Upper lobe of right lung (tissue), 1 donor: ENCODE results near the gene MED27. TPM values are rescaled to one million over a fixed set of nuclear protein-coding genes. Genes with fewer than 3 reads are reported as not detected.

Experiments
- ATAC-seq: fragments of 200-7000 bp; cut with Tn5 transposase; one replicate; pipeline ENCODE4 v1.9.1; 2020; ENCODE audit warnings: mild to moderate bottlenecking, moderate library complexity
- DNase-seq: peaks from one replicate; pipeline ENCODE4 v3.0.0-alpha.2; 2020
- H3K27ac ChIP-seq: fragments of 200-600 bp; one replicate; pipeline ENCODE4 v1.8.0; 2022
- H3K27me3 ChIP-seq: fragments of 200-600 bp; one replicate; pipeline ENCODE4 v1.8.0; 2022; ENCODE audit warnings: mild to moderate bottlenecking
- H3K36me3 ChIP-seq: fragments of 200-600 bp; one replicate; pipeline ENCODE4 v1.8.0; 2022
- H3K4me1 ChIP-seq: fragments of 200-600 bp; one replicate; pipeline ENCODE4 v1.8.0; 2022
- H3K4me3 ChIP-seq: fragments of 200-600 bp; one replicate; pipeline ENCODE4 v1.8.0; 2022; ENCODE audit warnings: mild to moderate bottlenecking
- H3K9me3 ChIP-seq: fragments of 200-600 bp; one replicate; pipeline ENCODE4 v1.8.0; 2022
- CTCF ChIP-seq: fragments of 200-600 bp; IDR thresholded peaks from one replicate; pipeline ENCODE4 v1.8.0; 2022; ENCODE audit warnings: antibody characterized with exemption
- intact Hi-C: fragments of 100-400 bp; cut with DNase I; formaldehyde crosslinking; loops from one replicate; pipeline ENCODE4 v1.11.0; 2022
- total RNA-seq: library from RNA; stranded (reverse); fragmentation: NEBNext Ultra II Directional; extraction: Animal tissue kit (Norgen Biotek cat#: 25700); gene quantifications from one replicate; pipeline ENCODE4 v1.2.1, GENCODE V29; 2021
- donor health status: DM: no; HTN: yes; CAD: no; lungs with severe emphysema.

The MED27 gene
- total RNA-seq, 1 donor from 2014 or later = 14.2 TPM

DNA sequence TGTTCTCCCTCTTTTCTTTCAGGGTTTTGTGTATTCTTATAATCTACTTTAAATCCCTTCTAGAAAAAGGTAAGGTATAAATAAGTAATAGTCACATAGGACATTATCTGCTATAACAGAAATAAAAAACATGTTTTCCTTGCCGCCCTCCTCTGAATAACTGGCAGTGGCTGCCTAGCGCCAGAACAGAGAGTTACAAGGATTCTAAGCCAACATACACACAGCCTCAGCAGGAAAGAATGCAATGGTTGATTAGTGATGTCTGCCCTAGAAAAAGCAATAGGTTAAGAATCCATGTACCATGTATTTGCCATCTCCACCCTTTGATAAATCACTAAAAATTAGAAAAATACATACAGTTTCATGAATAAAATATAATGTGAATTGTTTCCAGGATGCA lies 4.9 kb downstream of the MED27 start:
- intact Hi-C loops = no loop called here
- no peaks in the 10 kb centered on the region for H3K27me3 ChIP-seq
- no peak overlapping the region for H3K4me3 ChIP-seq
- no peaks in the 10 kb centered on the region for H3K9me3 ChIP-seq
- H3K27ac ChIP-seq = no peak overlapping the region
- ATAC-seq (no peak), DNase-seq (no peak)
- H3K4me1 ChIP-seq = peaks cover 14% of the 10 kb centered on the region
- peaks cover 40% of the 10 kb centered on the region for H3K36me3 ChIP-seq
- TF ChIP-seq CTCF = no peak

GRCh38 chr9:132071847-132072507 lies 7.7 kb downstream of the MED27 start:
- H3K9me3 ChIP-seq = no peaks in the 10 kb centered on the region
- H3K4me3 ChIP-seq = no peak overlapping the region
- no peak for TF ChIP-seq CTCF
- peaks cover 51% of the 10 kb centered on the region for H3K36me3 ChIP-seq
- ATAC-seq (no peak), DNase-seq (no peak)
- H3K27ac ChIP-seq = no peak overlapping the region
- H3K4me1 ChIP-seq = no peaks in the 10 kb centered on the region
- intact Hi-C loops = no loop called here
- H3K27me3 ChIP-seq = no peaks in the 10 kb centered on the region

- no peak for TF ChIP-seq CTCF
- Histone ChIP-seq H3K4me1 (no peaks in the 10 kb centered on the region), H3K4me3 (no peak overlapping the region), H3K27ac (no peak overlapping the region), H3K9me3 (no peaks in the 10 kb centered on the region), H3K36me3 (peaks cover 39% of the 10 kb centered on the region), H3K27me3 (no peaks in the 10 kb centered on the region)
- intact Hi-C loops = no loop called here
- DNase-seq = no peak
- no peak for ATAC-seq
Measured at GRCh38 chr9:132069046-132069898, 10.4 kb downstream of the MED27 start.

- ATAC-seq = no peak
- TF ChIP-seq CTCF = no peak
- Histone ChIP-seq H3K4me1 (no peaks in the 10 kb centered on the region), H3K4me3 (no peak overlapping the region), H3K36me3 (peaks cover 38% of the 10 kb centered on the region), H3K27ac (no peak overlapping the region), H3K27me3 (no peaks in the 10 kb centered on the region), H3K9me3 (no peaks in the 10 kb centered on the region)
- DNase-seq = no peak
- intact Hi-C loops = no loop called here
Measured at GRCh38 chr9:132068605-132069004, 11.1 kb downstream of the MED27 start.

DNA sequence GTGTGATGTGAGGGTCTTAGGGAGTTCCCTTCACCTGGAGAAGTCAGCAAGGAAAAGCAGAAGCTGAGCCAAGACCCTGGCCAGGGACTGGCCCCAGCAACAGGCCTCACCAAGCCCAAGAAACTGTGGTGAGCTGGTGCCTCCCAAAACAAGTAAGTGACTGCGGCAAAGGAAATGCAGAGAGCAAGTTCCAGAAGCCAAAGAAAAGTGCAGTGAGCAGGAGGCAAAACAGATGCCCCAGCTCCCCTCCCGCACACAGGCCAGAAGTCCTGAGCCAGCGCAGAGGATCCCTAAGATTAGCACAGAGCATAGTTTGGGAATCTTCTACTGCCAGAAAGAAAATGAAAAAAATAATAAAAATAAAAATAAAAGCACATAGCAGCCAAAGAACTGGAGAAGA lies 13.2 kb downstream of the MED27 start:
- Histone ChIP-seq H3K27me3 (no peaks in the 10 kb centered on the region), H3K27ac (no peak overlapping the region), H3K4me3 (no peak overlapping the region), H3K36me3 (peaks cover 20% of the 10 kb centered on the region), H3K4me1 (no peaks in the 10 kb centered on the region), H3K9me3 (no peaks in the 10 kb centered on the region)
- TF ChIP-seq CTCF = no peak
- DNase-seq (no peak), ATAC-seq (no peak)
- intact Hi-C loops = no loop called here
